GM18858 (cell line): ENCODE measurements around the gene PCSK7.

ENCODE experiments used
- ATAC-seq: cut with Tn5 transposase; IDR thresholded peaks from one replicate; pipeline ENCODE4 v1.9.1; 2021; ENCODE audit not compliant: unreplicated experiment

Gene PCSK7

GRCh38 chr11:117199916-117200812 is 31.7 kb downstream of the PCSK7 start:
- ATAC-seq, result no peak

- no peak for ATAC-seq
Measured at GRCh38 chr11:117199053-117199915, 32.6 kb downstream of the PCSK7 start, which contains the start of gene TAGLN. Gene TAGLN (plus strand): TSS chr11:117199370. CDS start chr11:117203014, 3,644 bp downstream.

GRCh38 chr11:117198613-117199012 is 33.3 kb downstream of the PCSK7 start:
- ATAC-seq, result no peak

DNA sequence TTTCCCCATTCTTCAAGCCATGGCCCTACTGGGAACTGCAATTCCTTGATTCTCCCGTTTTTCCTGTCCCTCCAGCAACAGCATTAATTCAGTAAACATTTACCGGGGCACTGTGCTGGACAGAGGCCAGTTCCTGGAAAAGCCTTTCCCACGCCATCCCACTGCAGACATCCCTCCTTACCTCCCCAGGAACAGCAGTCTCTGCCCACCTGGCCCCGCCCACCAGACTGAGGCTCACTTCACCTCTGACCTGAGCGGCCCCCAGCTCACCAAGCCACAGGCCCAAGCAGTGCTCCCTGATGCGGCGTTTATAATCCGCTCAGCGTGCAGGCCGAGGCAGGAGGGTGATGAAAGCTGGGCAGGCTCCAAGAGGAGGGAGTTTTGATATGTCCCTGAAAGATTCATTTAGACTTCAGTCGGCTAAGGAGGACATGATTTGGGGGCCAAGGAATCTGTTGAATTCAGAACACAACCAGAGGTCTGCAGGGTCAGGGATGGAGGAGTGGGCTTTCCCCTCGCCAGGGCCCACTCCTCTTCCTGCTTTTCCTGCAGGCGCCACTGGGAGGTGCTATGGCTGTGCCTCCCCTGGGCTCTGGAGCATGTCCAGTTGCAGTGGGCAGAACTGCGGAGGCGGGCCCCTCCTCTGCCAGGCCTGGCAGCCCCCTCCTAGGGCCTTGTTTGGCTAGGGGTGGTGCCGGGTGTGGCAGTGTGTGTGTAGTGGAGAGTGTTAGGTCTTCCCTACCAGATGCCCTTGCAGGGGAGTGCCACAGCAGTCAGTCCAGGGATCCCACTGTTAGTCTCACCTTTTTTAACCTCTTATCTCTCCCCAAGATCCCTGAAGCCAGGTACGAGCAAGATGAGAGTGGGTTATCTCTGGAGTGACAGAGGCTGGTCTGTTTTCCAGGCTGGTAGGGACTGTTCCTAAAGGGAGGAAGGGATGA is 34.1 kb downstream of the PCSK7 start:
- ATAC-seq, result no peak

- ATAC-seq, result no peak
Measured at GRCh38 chr11:117197006-117197405, 34.9 kb downstream of the PCSK7 start.

DNA sequence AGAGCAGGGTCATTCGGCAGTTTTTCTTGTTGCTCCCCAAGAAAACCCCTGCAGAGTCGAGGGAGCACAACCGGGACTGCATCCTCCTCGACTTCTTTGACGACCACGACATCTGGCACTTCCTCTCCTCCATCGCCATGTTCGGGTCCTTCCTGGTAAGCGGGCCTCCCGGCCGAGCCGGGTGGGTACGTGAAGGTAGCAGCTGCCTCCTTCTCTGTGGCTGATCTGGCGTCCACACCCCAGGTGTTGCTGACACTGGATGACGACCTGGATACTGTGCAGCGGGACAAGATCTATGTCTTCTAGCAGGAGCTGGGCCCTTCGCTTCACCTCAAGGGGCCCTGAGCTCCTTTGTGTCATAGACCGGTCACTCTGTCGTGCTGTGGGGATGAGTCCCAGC is 36.1 kb downstream of the PCSK7 start:
- no peak for ATAC-seq

DNA sequence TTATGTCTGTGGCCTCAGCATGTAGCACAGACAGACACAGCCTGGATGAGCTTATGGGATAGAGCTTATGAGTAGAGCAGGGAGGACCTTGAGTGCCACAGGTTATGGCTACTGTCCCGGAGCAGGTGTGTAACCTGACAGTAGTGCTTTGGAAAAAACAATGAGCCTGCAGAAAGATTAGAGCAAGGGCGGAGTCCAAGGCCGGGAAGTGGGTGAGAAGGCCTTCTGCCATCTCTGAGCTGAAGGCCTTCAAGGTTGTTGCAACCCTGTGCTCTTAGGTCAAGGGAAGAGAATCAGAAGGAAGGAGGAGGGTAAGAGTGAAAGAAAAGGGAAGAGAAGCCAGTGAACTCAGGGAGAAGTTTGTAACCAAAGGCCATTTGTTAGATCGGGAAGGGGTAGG is 36.6 kb downstream of the PCSK7 start:
- no peak for ATAC-seq

DNA sequence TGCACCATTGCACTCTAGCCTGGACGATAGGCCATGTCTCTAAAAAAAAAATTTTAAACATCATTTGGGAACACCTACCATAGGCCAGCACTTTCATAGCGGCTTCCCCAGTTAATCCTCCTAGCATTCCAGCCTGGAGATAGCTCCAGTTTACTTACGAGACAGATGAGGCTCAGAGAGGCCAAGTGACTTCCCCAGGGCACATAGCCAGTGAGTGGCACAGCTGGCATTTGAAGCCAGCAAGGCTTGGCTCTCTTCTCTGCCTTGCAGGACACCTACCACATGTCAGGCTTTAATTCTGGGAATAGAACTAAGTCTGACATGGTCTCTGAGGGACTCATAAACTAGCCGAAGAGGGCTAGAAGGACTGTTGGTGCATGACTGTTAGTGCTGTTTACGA is 37.6 kb downstream of the PCSK7 start:
- no peak for ATAC-seq

- ATAC-seq, result no peak
Measured at GRCh38 chr11:117193130-117194020, 38.5 kb downstream of the PCSK7 start.

- ATAC-seq, result no peak
Measured at GRCh38 chr11:117192401-117192875, 39.4 kb downstream of the PCSK7 start.

- no peak for ATAC-seq
Measured at GRCh38 chr11:117191680-117192400, 40.0 kb downstream of the PCSK7 start.

GRCh38 chr11:117189941-117190544 is 41.8 kb downstream of the PCSK7 start:
- no peak for ATAC-seq

DNA sequence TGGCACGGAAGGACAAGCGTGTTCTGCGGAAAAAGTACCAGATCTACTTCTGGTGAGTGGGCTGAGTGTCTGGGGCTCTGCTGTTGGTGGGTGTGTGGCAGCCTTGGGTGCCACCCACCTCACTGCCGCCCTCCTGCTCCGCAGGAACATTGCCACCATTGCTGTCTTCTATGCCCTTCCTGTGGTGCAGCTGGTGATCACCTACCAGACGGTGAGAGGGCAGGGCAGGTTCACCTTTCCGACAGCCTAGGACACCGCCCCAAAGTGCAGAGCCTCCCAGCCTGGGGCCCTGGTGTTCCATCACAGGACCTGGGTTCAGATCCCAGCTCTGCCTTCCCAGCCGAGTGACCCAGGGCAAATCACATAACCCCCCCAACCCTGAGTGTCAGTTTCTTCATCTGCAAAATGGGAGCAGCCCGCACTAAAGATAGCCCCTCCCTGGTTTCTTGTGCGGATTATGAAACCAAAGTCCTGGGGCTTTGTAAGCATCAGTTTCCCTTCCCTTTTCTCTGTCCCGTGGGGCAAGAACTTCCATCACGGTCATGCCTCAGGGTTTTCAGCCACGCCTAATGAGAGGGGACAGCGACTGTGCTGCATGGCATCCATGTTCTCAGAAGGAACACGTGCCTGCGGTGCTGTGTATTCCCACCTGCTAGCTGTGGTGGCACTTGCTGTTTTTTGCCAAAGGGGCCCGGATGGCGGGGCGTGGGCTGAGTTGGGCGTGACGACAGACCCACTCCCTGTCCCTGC is 42.5 kb downstream of the PCSK7 start:
- no peak for ATAC-seq

DNA sequence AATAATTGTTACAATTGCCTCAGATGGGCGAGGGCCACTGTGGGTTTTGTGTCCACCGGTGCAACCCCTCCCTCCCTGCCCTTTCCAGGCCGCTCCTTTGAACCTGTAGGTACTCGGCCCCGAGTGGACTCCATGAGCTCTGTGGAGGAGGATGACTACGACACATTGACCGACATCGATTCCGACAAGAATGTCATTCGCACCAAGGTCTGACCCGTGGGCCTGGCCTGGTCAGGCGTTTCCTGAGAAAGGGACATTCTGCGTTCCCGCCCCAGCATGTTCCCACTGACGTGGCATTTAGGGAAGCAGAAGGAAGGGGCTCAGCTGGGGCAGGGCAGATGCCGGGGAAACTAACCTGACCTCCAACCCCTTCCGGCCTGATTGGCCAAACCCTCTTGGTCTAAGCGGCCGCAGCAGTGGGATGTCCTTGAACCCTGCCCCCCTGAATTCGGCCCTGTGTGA is 43.2 kb downstream of the PCSK7 start:
- ATAC-seq, result no peak

DNA sequence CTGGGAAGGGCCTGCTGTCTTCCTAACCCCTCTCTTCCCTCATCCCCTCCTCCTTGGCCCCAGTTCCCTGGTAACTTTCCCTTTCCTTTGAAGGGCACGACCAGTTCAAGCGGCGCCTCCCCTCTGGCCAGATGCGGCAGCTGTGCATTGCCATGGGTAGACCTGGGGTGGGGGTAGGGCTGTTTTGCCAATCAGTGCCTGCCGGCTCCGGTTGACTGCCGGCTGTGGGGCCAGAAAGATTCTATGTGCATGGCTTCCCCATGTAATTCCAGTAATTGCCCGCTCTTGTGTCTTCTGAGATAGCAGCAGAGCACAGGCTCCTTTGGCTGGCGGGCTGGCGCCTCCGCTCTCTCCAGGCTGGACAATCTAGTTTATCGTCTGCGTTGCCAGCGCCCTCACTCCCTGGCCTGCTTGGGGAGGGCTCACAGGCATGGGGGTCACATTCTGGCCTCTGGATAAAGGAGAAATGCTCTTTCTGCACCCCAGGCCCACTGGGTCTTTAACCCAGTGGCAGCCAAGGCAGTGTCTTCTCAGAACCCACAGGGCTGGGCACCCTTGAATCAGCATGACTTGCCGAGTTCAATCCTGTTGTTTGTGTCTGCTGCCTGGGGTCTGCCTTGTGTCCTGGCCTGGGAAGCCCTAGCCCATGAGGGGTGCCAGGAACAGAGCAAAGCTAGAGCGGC is 43.9 kb downstream of the PCSK7 start:
- ATAC-seq, result no peak

GRCh38 chr11:117187428-117187798 is 44.5 kb downstream of the PCSK7 start:
- no peak for ATAC-seq

DNA sequence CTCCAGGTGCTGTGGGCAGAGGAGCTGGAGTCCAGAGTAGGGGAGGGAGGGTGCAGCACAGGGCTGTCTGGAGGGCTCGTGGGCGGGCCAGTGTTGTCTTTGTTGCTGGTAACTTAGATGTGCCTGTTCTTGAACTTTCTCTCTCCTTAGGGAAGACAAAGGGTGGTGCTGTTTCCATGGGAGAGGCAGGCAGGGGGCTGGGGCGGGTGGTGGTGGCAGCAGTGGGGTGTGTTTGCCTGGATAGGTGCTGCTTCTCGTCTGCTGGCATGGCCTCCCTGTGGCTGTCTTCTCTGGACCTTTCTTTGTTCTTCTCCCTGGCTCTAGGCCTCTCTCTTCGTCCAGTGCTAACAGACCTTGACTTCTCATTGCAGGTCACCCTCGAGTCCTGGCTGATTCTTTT is 44.9 kb downstream of the PCSK7 start:
- ATAC-seq, result no peak
